ENCODE results near the gene FOXN3.

The FOXN3 gene

DNA sequence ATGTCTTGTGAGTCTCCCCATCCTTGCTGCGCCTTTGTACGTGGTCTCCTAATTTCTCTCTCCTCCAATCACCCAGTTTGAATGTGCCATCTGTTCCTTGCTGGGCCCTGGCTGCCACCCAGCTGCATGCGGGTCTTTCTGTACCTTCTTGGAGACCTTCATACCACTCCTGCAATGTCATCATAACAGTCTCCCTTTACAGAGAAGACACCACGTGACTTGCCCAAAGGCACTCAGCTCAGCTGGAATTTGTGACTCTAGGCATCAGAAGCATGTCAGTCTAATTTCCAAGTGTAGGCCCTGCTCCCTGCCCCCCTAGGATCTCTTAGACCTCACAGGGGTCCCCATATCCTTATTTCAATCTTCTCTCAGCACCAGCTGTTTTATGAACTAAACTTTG lies 308.4 kb downstream of the FOXN3 start:
- DNase-seq (ENCODE audit: low read depth in 2 of 3, low spot score in 1 of 3), result no peak

DNA sequence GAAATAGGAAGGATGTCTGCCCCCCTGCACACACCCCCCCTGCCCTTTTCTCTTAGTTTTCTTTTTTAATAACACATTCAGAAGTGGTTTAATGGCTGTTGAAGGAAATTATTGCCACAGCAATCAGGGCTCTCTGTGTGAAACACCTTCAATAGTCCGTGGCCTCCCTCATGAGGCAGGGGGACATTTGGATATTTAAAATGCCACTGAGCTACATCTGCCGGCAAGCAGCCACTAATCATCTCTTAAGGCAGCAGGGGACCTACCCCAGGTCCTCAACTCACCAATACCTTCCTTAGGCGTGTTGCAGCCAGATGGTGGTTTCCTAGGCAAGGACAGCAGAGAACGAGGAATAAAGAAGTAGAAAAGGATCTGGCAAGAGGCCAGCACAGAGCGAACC lies 309.4 kb downstream of the FOXN3 start:
- no peak for DNase-seq (ENCODE audit: low read depth in 2 of 3, low spot score in 1 of 3)
